A673 (cell line): ENCODE results near the gene NUDT8. TPM values are rescaled to one million over a fixed set of nuclear protein-coding genes. Genes with fewer than 3 reads are reported as not detected.

Source experiments
- BruUV-seq: library from RNA; stranded (reverse); fragments of 400-500 nt; replicated peaks from 2 replicates; lab custom pipeline; 2021; lab: Mats Ljungman, UMichigan
- CTCF ChIA-PET: fragments of 300-600 bp; sonication (Branson Sonifier 250); formaldehyde crosslinking; loops from one replicate; lab custom pipeline; 2022; ENCODE audit warnings: antibody characterized with exemption; lab: Charles Lee
- POLR2A ChIA-PET: fragments of 300-600 bp; sonication (Branson Sonifier 250); formaldehyde crosslinking; loops from one replicate; lab custom pipeline; 2022; ENCODE audit warnings: antibody characterized with exemption; ENCODE audit not compliant: low non-redundant PET; lab: Charles Lee
- DNase-seq: peaks from one replicate; pipeline ENCODE4 v3.0.0-alpha.2; 2015; ENCODE audit warnings: low spot score
- H3K27ac ChIP-seq: fragments of 200-600 bp; sonication (generic); 2 replicates; pipeline ENCODE4 v1.5.1; 2016; ENCODE audit warnings: mixed run types, low read depth, mild to moderate bottlenecking, mixed read lengths, antibody characterized with exemption, low read length; ENCODE audit not compliant: poor library complexity, severe bottlenecking
- H3K27me3 ChIP-seq: fragments of 200-600 bp; sonication (generic); replicated peaks from 2 replicates; pipeline ENCODE4 v1.6.1; 2017; ENCODE audit warnings: mixed run types, low read depth, mild to moderate bottlenecking, mixed read lengths, antibody characterized with exemption, low read length; ENCODE audit not compliant: insufficient read depth, poor library complexity
- H3K36me3 ChIP-seq: fragments of 200-600 bp; sonication (generic); 2 replicates; pipeline ENCODE4 v1.6.1; 2016; ENCODE audit warnings: mixed run types, mild to moderate bottlenecking, mixed read lengths, antibody characterized with exemption, low read length; ENCODE audit not compliant: insufficient read depth, poor library complexity, severe bottlenecking
- H3K4me1 ChIP-seq: fragments of 200-600 bp; sonication (generic); 2 replicates; pipeline ENCODE4 v1.6.1; 2017; ENCODE audit warnings: mixed run types, mild to moderate bottlenecking, mixed read lengths, antibody characterized with exemption, low read length; ENCODE audit not compliant: insufficient read depth, poor library complexity, severe bottlenecking
- H3K4me3 ChIP-seq: fragments of 200-600 bp; sonication (generic); 2 replicates; pipeline ENCODE4 v1.5.1; 2016; ENCODE audit warnings: low read depth, mixed run types, mild to moderate bottlenecking, mixed read lengths, low read length; ENCODE audit not compliant: poor library complexity, severe bottlenecking
- H3K9me3 ChIP-seq: fragments of 200-600 bp; sonication (generic); 2 replicates; pipeline ENCODE4 v1.6.1; 2016; ENCODE audit warnings: mixed run types, low read depth, mild to moderate bottlenecking, mixed read lengths, antibody characterized with exemption, low read length; ENCODE audit not compliant: poor library complexity, severe bottlenecking
- EZH2 ChIP-seq: fragments of 200-600 bp; sonication (generic); IDR thresholded peaks from 2 replicates; pipeline ENCODE4 v1.6.1; 2017; ENCODE audit warnings: borderline replicate concordance, low read depth, mild to moderate bottlenecking, mixed read lengths, antibody characterized with exemption, low read length; ENCODE audit not compliant: poor library complexity, severe bottlenecking
- intact Hi-C: fragments of 100-400 bp; cut with micrococcal nuclease; formaldehyde crosslinking; loops from one replicate; pipeline ENCODE4 v1.10.0; 2022; ENCODE audit not compliant: unreplicated experiment
- total RNA-seq: library from RNA; stranded (reverse); gene quantifications from 2 replicates; pipeline ENCODE4 v1.2.3, GENCODE V29; 2021
- TF ChIP-seq, protein P1 (sequence below): fragments of 300-800, 200-600 bp; sonication (generic); conservative IDR thresholded peaks from 2 replicates; pipeline ENCODE4 v1.5.1; 2017; ENCODE audit warnings: low read depth, mild to moderate bottlenecking, antibody characterized with exemption, low read length, moderate library complexity, mixed read lengths

The NUDT8 gene
- total RNA-seq, 1 experiment from 2014 or later = 3.4 TPM

GRCh38 chr11:67583247-67584204 is 46.2 kb downstream of the NUDT8 start, which contains the start of gene GSTP1:
Gene GSTP1, plus strand, starts transcription at chr11:67583812. Its CDS starts 32 bp downstream, at chr11:67583844.
- H3K27me3 ChIP-seq = no peaks in the 10 kb centered on the region

DNA sequence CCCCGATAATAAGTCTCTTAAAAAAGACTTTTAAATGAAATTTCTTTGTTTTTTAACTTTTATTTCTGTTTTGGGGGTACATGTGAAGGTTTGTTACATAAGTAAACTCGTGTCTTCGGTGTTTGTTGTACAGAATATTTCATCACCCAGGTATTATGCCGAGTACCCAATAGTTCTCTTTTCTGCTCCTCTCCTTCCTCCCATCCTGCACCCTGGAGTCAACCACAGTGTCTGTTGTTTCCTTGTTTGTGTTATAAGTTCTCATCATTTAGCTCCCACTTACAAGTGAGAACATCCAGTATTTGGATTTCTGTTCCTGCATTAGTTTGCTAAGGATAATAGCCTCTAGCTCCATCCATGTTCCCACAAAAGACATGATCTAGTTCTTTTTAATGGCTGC is 47.7 kb downstream of the NUDT8 start:
- Histone ChIP-seq H3K27me3 (no peaks in the 10 kb centered on the region), H3K4me1 (peaks cover 30% of the 10 kb centered on the region), H3K27ac (no peak overlapping the region), H3K4me3 (no peak overlapping the region), H3K36me3 (peaks cover 23% of the 10 kb centered on the region), H3K9me3 (no peaks in the 10 kb centered on the region)
- TF ChIP-seq, protein P1, sequence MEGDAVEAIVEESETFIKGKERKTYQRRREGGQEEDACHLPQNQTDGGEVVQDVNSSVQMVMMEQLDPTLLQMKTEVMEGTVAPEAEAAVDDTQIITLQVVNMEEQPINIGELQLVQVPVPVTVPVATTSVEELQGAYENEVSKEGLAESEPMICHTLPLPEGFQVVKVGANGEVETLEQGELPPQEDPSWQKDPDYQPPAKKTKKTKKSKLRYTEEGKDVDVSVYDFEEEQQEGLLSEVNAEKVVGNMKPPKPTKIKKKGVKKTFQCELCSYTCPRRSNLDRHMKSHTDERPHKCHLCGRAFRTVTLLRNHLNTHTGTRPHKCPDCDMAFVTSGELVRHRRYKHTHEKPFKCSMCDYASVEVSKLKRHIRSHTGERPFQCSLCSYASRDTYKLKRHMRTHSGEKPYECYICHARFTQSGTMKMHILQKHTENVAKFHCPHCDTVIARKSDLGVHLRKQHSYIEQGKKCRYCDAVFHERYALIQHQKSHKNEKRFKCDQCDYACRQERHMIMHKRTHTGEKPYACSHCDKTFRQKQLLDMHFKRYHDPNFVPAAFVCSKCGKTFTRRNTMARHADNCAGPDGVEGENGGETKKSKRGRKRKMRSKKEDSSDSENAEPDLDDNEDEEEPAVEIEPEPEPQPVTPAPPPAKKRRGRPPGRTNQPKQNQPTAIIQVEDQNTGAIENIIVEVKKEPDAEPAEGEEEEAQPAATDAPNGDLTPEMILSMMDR = no peak
- TF ChIP-seq EZH2 = no peak
- ChIA-PET CTCF (interaction anchor here (0.6 kb wide), 1 partner anchor 224 kb away, joined by 5 read pairs; no protein-coding TSS in a partner anchor), POLR2A (no interaction called here)
- intact Hi-C loops = no loop called here
- no TSS peak for BruUV-seq
- DNase-seq = no peak

More at GRCh38 chr11:67583247-67584204, 46.2 kb downstream of the NUDT8 start, which contains the start of gene GSTP1:
- H3K4me3 ChIP-seq = peak within 1 kb of the TSS; percentile 70
- intact Hi-C loops = no loop called here
- no peak for TF ChIP-seq EZH2
- TF ChIP-seq, protein P1 = peak; percentile 60
- peaks cover 30% of the 10 kb centered on the region for H3K4me1 ChIP-seq
- BruUV-seq = no TSS peak
- no peaks in the 10 kb centered on the region for H3K9me3 ChIP-seq
- peak; percentile 98 for DNase-seq
- peak within 1 kb of the TSS; percentile 90 for H3K27ac ChIP-seq
- ChIA-PET CTCF (interaction anchor here (0.5 to 0.9 kb wide), 6 partner anchors 11 to 226 kb away, joined by 3 to 7 read pairs (median 3); no protein-coding TSS in a partner anchor), POLR2A (interaction anchor here (0.6 to 0.7 kb wide), 2 partner anchors 42 to 254 kb away, joined by 3 to 6 read pairs; no protein-coding TSS in a partner anchor)
- H3K36me3 ChIP-seq = peaks cover 37% of the 10 kb centered on the region

DNA sequence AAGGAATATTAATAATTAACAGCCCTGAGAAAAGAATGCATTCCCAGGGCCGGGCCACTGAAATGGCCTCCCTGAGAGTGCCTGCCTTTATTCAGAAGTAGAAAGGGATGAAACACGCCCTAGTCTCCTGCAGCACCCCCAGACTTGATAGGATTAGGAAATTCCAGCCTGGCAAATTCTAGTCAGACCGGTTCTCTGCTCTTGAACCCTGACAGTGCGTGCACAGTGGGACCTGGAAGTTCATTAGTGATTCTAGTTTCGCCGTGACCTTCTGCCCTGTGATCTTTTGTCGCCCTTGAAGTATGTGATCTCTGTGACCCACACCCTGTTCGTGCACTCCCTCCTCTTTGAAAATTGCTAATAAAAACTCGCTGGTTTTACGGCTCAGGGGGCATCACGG is 48.3 kb downstream of the NUDT8 start:
- TF ChIP-seq EZH2 = no peak
- TF ChIP-seq, protein P1 = no peak
- POLR2A ChIA-PET = no interaction called here
- no TSS peak for BruUV-seq
- Histone ChIP-seq H3K4me1 (peaks cover 30% of the 10 kb centered on the region), H3K36me3 (peaks cover 18% of the 10 kb centered on the region), H3K27me3 (no peaks in the 10 kb centered on the region), H3K9me3 (no peaks in the 10 kb centered on the region), H3K4me3 (no peak overlapping the region), H3K27ac (no peak overlapping the region)
- no peak for DNase-seq
- CTCF ChIA-PET = no interaction called here
- intact Hi-C loops = no loop called here
